Uterus (tissue), 2 donors: Measurements from ENCODE around the gene ALG14.

ENCODE experiments used
- CTCF ChIP-seq, 4 experiments: fragments of 200-600 bp in 2 of 4; fragments of 450-650 bp in 2 of 4; sonication (generic) in 2 of 4; IDR thresholded peaks; one replicate each; pipeline ENCODE4 v1.5.1; 2016 to 2019; ENCODE audit warnings: antibody characterized with exemption in 4 of 4, mild to moderate bottlenecking in 2 of 4, moderate library complexity in 1 of 4
- POLR2A ChIP-seq, 2 donors: fragments of 450-650 bp; IDR thresholded peaks; one replicate each; pipeline ENCODE4 v1.6.1; 2016; ENCODE audit warnings: antibody characterized with exemption in 2 of 2, mild to moderate bottlenecking in 1 of 2, moderate library complexity in 1 of 2

- TF ChIP-seq CTCF (IDR thresholded peaks at IDR 0.05) (no peak), POLR2A (IDR thresholded peaks at IDR 0.05) (no peak)
Measured at GRCh38 chr1:94954263-94955220, 118.2 kb downstream of the ALG14 start.
